Gastrocnemius medialis (tissue), 4 donors: ENCODE data around the gene SHOC2. TPM values are rescaled to one million over a fixed set of nuclear protein-coding genes. Genes with fewer than 3 reads are reported as not detected.
A peak's percentile ranks its signal among the peaks of the same experiment; 100 is the strongest.

Experiments
- ATAC-seq, 2 donors: fragments of 150-250 bp; one replicate each; pipeline ENCODE4 v1.9.1; 2016
- DNase-seq, 2 donors: peaks; one replicate each; pipeline ENCODE4 v3.0.0-alpha.2; 2019
- H3K27ac ChIP-seq, 4 donors: fragments of 200-600 bp; sonication (generic); 1 replicate in 1 of 4; 2 replicates in 3 of 4; pipeline ENCODE4 v1.5.1; 2016 to 2018; ENCODE audit warnings: mild to moderate bottlenecking in 2 of 4, moderate library complexity in 1 of 4
- H3K27me3 ChIP-seq, 3 donors: fragments of 200-600 bp; sonication (generic) in 2 of 3; 1 replicate in 1 of 3; 2 replicates in 2 of 3; pipeline versions ENCODE4 v1.5.1 to v1.6.0; 2016 to 2019; ENCODE audit warnings: mild to moderate bottlenecking in 1 of 3, moderate library complexity in 1 of 3
- H3K36me3 ChIP-seq, 2 donors: fragments of 200-600 bp; sonication (generic) in 1 of 2; one replicate each; pipeline ENCODE4 v1.5.1; 2017 to 2018
- H3K4me1 ChIP-seq, 2 donors: fragments of 200-600 bp; sonication (generic) in 1 of 2; one replicate each; pipeline ENCODE4 v1.5.1; 2016 to 2017; ENCODE audit warnings: mild to moderate bottlenecking in 2 of 2
- H3K4me3 ChIP-seq, 4 donors: fragments of 200-600 bp; sonication (generic) in 3 of 4; 1 replicate in 1 of 4; 2 replicates in 3 of 4; pipeline ENCODE4 v1.5.1; 2016 to 2019; ENCODE audit warnings: mild to moderate bottlenecking in 2 of 4
- H3K9me3 ChIP-seq, 3 donors: fragments of 200-600 bp; sonication (generic) in 2 of 3; 1 replicate in 1 of 3; 2 replicates in 2 of 3; pipeline ENCODE4 v1.5.1; 2016 to 2019
- CTCF ChIP-seq, 5 experiments: fragments of 450-650 bp in 3 of 5; fragments of 200-600 bp in 2 of 5; sonication (generic) in 2 of 5; IDR thresholded peaks in 4 of 5; conservative IDR thresholded peaks in 1 of 5; 1 replicate in 4 of 5; 2 replicates in 1 of 5; pipeline ENCODE4 v1.5.1; 2016 to 2019; ENCODE audit warnings: antibody characterized with exemption in 5 of 5, mild to moderate bottlenecking in 3 of 5, moderate library complexity in 3 of 5
- POLR2A ChIP-seq, 2 donors: fragments of 450-650 bp; IDR thresholded peaks; one replicate each; pipeline ENCODE4 v1.6.1; 2017; ENCODE audit warnings: antibody characterized with exemption in 2 of 2, mild to moderate bottlenecking in 2 of 2, moderate library complexity in 2 of 2
- in situ Hi-C, 4 donors: fragments of 200-750 bp; cut with MboI; loops; one replicate each; pipeline versions ENCODE4 v1.15.0 to v1.8.0; 2017; ENCODE audit warnings: low sequenced_read_pairs in 4 of 4
- intact Hi-C: fragments of 100-400 bp; cut with DNase I; formaldehyde crosslinking; loops from one replicate; pipeline ENCODE4 v1.15.1; 2023; ENCODE audit warnings: low total_unique reads
- total RNA-seq, 4 donors: library from RNA; depleted of rRNA; stranded (reverse); fragments of >200 nt; gene quantifications; one replicate each; pipeline versions ENCODE4 v1.1.0 to v1.2.3, GENCODE V29; 2016

The SHOC2 gene
- total RNA-seq = 10 to 100 TPM; 35.3 to 51.5 (median 43.5) TPM

- Histone ChIP-seq H3K36me3 (no peaks in the 10 kb centered on the region), H3K4me1 (peaks cover 43 to 52% of the 10 kb centered on the region in 2 donors), H3K27ac (peak within 1 kb of the TSS; percentile 95 to 100 (median 98)), H3K4me3 (peak within 1 kb of the TSS; percentile 73 to 96 (median 92)), H3K9me3 (no peaks in the 10 kb centered on the region), H3K27me3 (no peaks in the 10 kb centered on the region)
- DNase-seq (peak; percentile 99 to 100), ATAC-seq (peak; percentile 9 to 31)
- TF ChIP-seq CTCF (IDR thresholded peaks at IDR 0.05 in 4 of 5, conservative IDR thresholded peaks at IDR 0.05 in 1 of 5) (peak in 1 of 5 experiments; percentile 15), POLR2A (IDR thresholded peaks at IDR 0.05) (peak; percentile 90 to 91)
- in situ Hi-C loops = loop anchor here in 1 of 4 donors (25.0 kb wide), 1 partner anchor 607 kb away; the partner anchor contains the start of gene SMNDC1
- intact Hi-C loops = loop anchor here (2.0 kb wide), 1 partner anchor 49 kb away; the partner anchor contains the start of gene PDCD4
These were observed at the start of gene SHOC2 for GRCh38 chr10:110919349-110919931. Gene SHOC2, plus strand, starts transcription at chr10:110919604. Its CDS starts 44,755 bp downstream, at chr10:110964359.

GRCh38 chr10:110870823-110871297 is 48.5 kb upstream of the SHOC2 start:
- H3K27me3 ChIP-seq = no peaks in the 10 kb centered on the region
- in situ Hi-C loops = loop anchor here in 1 of 4 donors (10.0 kb wide), 1 partner anchor 66 kb away; no protein-coding TSS in a partner anchor
- peaks cover 9 to 20% of the 10 kb centered on the region in 2 donors for H3K4me1 ChIP-seq
- no peaks in the 10 kb centered on the region for H3K36me3 ChIP-seq
- no peaks in the 10 kb centered on the region for H3K9me3 ChIP-seq
- intact Hi-C loops = loop anchor here (2.0 to 10.0 kb wide), 3 partner anchors 48 to 266 kb away; partner anchors contain the start of genes BBIP1 and SHOC2
- TF ChIP-seq CTCF (IDR thresholded peaks at IDR 0.05 in 4 of 5, conservative IDR thresholded peaks at IDR 0.05 in 1 of 5) (no peak), POLR2A (IDR thresholded peaks at IDR 0.05) (no peak)
- peak overlapping the region; percentile 71 to 100 (median 88) for H3K4me3 ChIP-seq
- no peak for ATAC-seq
- peak overlapping the region; percentile 85 to 96 (median 96) for H3K27ac ChIP-seq
- no peak for DNase-seq

- intact Hi-C loops = loop anchor here (1.0 to 10.0 kb wide), 5 partner anchors 21 to 267 kb away; partner anchors contain the start of genes BBIP1 and SHOC2
- peak; percentile 93 to 96 for ATAC-seq
- DNase-seq = peak; percentile 98 to 99
- no peak for TF ChIP-seq CTCF (IDR thresholded peaks at IDR 0.05 in 4 of 5, conservative IDR thresholded peaks at IDR 0.05 in 1 of 5)
- TF ChIP-seq POLR2A (IDR thresholded peaks at IDR 0.05) = peak; percentile 77 to 95
- Histone ChIP-seq H3K27me3 (no peaks in the 10 kb centered on the region), H3K9me3 (no peaks in the 10 kb centered on the region), H3K4me3 (peak within 1 kb of the TSS; percentile 71 to 100 (median 88)), H3K36me3 (no peaks in the 10 kb centered on the region), H3K27ac (peak within 1 kb of the TSS; percentile 85 to 96 (median 96)), H3K4me1 (peaks cover 9 to 20% of the 10 kb centered on the region in 2 donors)
- in situ Hi-C loops = loop anchor here in 1 of 4 donors (10.0 kb wide), 1 partner anchor 67 kb away; no protein-coding TSS in a partner anchor
These were observed 47.9 kb upstream of the SHOC2 start, which contains the start of gene PDCD4 for GRCh38 chr10:110871298-110872084. Gene PDCD4, plus strand, starts transcription at chr10:110871928. Its CDS starts 4,100 bp downstream, at chr10:110876028.

- peak; percentile 14 to 31 for TF ChIP-seq POLR2A (IDR thresholded peaks at IDR 0.05)
- peak in 2 of 5 experiments; percentile 6 to 15 for TF ChIP-seq CTCF (IDR thresholded peaks at IDR 0.05 in 4 of 5, conservative IDR thresholded peaks at IDR 0.05 in 1 of 5)
- Histone ChIP-seq H3K9me3 (no peaks in the 10 kb centered on the region), H3K27ac (peak overlapping the region; percentile 85 to 96 (median 96)), H3K36me3 (no peaks in the 10 kb centered on the region), H3K4me3 (peak overlapping the region; percentile 71 to 100 (median 88)), H3K4me1 (peaks cover 9 to 20% of the 10 kb centered on the region in 2 donors), H3K27me3 (no peaks in the 10 kb centered on the region)
- in situ Hi-C loops (loop anchor here in 1 of 4 donors (10.0 kb wide), 1 partner anchor 68 kb away; no protein-coding TSS in a partner anchor), intact Hi-C loops (loop anchor here (1.0 to 10.0 kb wide), 4 partner anchors 20 to 268 kb away; no protein-coding TSS in a partner anchor)
- ATAC-seq = peak; percentile 69 to 76
- DNase-seq = peak; percentile 36 to 48
These were observed 47.0 kb upstream of the SHOC2 start for GRCh38 chr10:110872145-110872983.
